GM18526 (cell line): ENCODE measurements around the gene EPHB6.

Source experiments
- POLR2A ChIP-seq: IDR thresholded peaks from 3 replicates; pipeline ENCODE4 v1.6.1; 2011; ENCODE audit not compliant: insufficient read length; ENCODE audit errors: extremely low read depth

The EPHB6 gene

GRCh38 chr7:142867398-142868187, 12.7 kb downstream of the EPHB6 start:
- no peak for TF ChIP-seq POLR2A

GRCh38 chr7:142868188-142868985, 13.5 kb downstream of the EPHB6 start:
- TF ChIP-seq POLR2A = no peak

DNA sequence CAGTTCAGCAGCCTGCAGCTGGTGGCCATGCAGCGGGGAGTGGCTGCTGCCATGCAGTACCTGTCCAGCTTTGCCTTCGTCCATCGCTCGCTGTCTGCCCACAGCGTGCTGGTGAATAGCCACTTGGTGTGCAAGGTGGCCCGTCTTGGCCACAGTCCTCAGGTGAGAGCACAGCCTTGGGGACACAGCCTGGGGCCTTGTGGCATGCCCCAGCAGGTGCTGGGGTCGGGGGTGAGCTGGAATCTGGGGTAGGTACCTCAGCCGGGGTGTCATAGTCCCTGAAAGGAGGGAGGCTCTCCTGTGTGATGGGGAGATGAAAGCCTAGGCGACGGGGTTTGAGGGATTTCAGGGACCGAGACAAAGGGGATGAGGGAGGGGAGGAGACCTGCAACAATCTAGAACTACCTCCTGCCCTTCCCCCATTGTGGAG, 14.1 kb downstream of the EPHB6 start:
- TF ChIP-seq POLR2A = no peak

DNA sequence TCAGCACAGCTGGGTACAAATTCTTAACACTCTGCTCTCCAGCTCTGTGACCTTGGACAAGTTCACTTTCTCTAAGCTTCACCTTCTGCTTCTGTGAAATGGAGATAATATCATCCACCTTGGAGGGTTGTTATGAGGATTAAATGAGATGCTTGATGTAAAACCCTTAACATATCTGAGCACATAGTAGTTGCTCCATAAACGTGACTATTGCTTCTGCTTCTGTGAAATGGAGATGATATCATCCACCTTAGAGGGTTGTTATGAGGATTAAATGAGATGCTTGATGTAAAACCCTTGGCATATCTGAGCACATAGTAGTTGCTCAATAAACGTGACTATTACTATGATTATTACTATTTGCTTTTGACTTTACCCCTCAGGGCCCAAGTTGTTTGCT, 14.6 kb downstream of the EPHB6 start:
- TF ChIP-seq POLR2A = no peak

DNA sequence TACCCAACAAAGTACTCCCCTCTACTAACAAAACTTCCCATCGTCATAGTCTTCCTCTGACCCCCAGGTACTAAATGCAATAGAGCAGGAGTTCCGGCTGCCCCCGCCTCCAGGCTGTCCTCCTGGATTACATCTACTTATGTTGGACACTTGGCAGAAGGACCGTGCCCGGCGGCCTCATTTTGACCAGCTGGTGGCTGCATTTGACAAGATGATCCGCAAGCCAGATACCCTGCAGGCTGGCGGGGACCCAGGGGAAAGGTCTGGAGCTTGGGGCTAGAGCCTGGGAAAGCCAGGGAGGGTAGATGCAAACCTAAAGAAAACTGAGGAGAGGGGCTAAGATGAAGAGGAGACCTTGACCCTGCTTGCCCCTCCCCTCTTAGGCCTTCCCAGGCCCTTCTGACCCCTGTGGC, 15.3 kb downstream of the EPHB6 start:
- TF ChIP-seq POLR2A = no peak

DNA sequence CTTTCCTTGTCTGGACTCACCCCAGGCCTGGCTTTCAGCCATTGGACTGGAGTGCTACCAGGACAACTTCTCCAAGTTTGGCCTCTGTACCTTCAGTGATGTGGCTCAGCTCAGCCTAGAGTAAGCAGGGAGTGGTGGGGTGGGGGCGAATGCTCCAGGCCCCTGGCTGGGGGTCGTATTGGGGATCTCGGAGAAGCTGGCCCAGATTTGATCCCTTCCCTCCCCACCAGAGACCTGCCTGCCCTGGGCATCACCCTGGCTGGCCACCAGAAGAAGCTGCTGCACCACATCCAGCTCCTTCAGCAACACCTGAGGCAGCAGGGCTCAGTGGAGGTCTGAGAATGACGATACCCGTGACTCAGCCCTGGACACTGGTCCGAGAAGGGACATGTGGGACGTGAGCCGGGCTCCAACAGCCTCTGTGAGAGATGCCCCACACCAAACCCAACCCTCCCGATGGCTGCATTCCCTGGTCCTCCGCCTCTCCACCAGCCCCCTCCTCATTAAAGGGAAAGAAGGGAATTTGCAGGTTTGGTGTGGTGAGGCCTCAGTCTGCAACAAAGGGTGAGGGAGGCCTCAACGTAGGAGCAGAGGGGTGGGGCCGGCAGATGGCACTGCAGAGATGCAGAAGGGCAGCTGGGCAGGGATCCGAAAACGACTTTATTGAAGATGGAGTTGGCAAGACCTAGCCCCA, 15.8 kb downstream of the EPHB6 start:
- no peak for TF ChIP-seq POLR2A

- no peak for TF ChIP-seq POLR2A
Measured at GRCh38 chr7:142871260-142872105, 16.6 kb downstream of the EPHB6 start.

GRCh38 chr7:142872106-142872675, 17.3 kb downstream of the EPHB6 start:
- no peak for TF ChIP-seq POLR2A

DNA sequence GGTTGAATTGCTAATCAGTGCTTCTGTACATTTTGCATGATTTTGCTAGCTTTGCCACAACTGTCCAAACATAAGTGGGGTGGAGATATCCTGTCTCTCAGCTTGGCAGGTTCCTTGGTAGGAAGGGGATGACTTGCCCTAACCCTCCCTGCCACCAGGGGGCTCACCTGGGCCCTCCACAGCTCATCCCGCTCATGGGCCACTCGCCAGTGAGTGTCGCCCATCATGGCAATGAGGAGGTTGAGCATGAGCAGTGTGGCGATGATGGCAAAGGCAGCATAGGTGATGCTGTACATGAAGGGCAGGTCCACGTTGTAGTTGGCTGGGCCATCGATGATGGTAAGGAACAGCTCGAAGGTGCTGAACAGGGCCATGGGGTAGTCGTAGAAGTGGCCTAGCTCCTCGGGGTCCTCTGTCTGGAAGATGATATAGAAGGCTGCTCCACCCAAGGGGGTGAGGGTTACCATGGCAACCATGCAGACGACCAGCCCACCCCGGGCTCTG, 18.5 kb downstream of the EPHB6 start:
- TF ChIP-seq POLR2A = no peak

- no peak for TF ChIP-seq POLR2A
Measured at GRCh38 chr7:142873871-142874270, 19.0 kb downstream of the EPHB6 start.

GRCh38 chr7:142874409-142874808, 19.5 kb downstream of the EPHB6 start:
- no peak for TF ChIP-seq POLR2A

DNA sequence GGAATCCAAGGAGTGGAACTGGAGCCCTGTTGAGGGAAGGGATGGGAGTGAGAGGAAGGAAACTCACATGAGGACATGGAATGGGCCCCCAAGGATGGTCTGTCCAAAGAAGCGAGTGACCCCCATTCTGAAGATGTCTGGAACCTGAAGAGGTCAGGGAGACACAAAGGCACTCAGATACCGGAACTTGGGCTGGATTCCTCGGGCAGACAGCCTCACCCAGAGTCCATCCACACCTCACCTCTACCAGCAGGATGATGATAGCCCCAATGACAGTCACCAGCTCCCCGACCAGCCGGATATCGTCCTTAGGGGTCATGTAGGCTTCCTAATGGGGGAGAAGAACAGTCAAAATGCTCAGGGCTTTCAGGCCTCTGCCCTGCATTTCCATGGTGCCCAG, 20.0 kb downstream of the EPHB6 start:
- TF ChIP-seq POLR2A = no peak

- no peak for TF ChIP-seq POLR2A
Measured at GRCh38 chr7:142875456-142875855, 20.6 kb downstream of the EPHB6 start.

DNA sequence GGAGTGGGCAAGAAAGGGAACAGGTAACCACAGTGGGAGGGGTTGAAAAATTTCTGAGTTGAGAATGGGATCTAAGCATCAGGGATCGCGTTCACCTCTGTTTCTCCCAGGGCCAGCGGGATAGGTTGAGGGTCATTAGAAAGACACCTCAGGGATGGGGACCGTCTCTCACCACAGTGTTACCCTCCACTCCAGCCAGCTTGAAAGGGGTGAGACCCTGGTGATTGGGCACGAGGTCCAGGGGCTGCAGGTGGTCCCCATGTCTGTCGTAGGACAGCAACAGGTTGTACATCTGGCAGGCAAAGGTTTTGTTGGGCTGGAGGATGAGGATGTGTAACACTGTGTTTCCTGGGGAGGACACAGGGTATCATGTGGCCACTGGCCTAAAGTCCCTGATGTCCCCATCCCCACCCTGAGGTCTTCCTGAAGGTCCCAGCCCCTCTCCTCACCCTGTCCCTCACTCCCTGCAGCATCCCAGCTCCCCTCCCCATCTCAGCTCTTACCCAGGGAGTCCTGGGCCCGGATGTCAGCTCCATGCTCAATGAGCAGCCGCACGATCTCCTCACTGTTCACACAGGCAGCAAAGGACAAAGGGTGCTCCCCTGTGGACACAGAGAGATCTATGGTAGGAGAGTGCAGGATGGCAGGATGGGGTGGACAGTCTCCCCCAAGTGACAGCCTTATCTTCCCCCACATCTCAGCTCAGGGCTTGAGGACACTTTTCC, 21.5 kb downstream of the EPHB6 start:
- TF ChIP-seq POLR2A = no peak
